Pancreas (tissue), 10 donors: ENCODE results near the gene ULK4. TPM values are rescaled to one million over a fixed set of nuclear protein-coding genes. Genes with fewer than 3 reads are reported as not detected.

ENCODE experiments used
- ATAC-seq, 4 donors: fragments of 200-7000 bp; cut with Tn5 transposase; one replicate each; pipeline versions ENCODE4 v1.8.0 to v1.9.1; 2020; ENCODE audit warnings: mild to moderate bottlenecking in 4 of 4, moderate library complexity in 4 of 4
- DNase-seq, 6 donors: peaks; one replicate each; pipeline ENCODE4 v3.0.0-alpha.2; 2020
- FAIRE-seq: peaks from 2 replicates; lab custom pipeline; 2012; peaks lifted over from hg19 to GRCh38; lab: Jason Lieb, UNC
- H3K27ac ChIP-seq, 4 donors: fragments of 200-600 bp; sonication (generic); 1 replicate in 3 of 4; 2 replicates in 1 of 4; pipeline versions ENCODE4 v1.5.0 to v1.8.0; 2020
- H3K27me3 ChIP-seq, 4 donors: fragments of 200-600 bp; one replicate each; pipeline ENCODE4 v1.8.0; 2021
- H3K36me3 ChIP-seq, 3 donors: fragments of 200-600 bp; sonication (generic) in 1 of 3; one replicate each; pipeline versions ENCODE4 v1.5.0 to v1.8.0; 2020 to 2021
- H3K4me1 ChIP-seq, 3 donors: fragments of 200-600 bp; one replicate each; pipeline ENCODE4 v1.8.0; 2021
- H3K4me3 ChIP-seq, 4 donors: fragments of 200-600 bp; sonication (generic) in 2 of 4; one replicate each; pipeline versions ENCODE4 v1.5.0 to v1.8.0; 2020 to 2021
- H3K9me3 ChIP-seq, 4 donors: fragments of 200-600 bp; one replicate each; pipeline ENCODE4 v1.8.0; 2021
- CTCF ChIP-seq, 4 donors: fragments of 200-600 bp; sonication (generic) in 3 of 4; IDR thresholded peaks; one replicate each; pipeline versions ENCODE4 v1.5.0 to v1.8.0; 2021; ENCODE audit warnings: antibody characterized with exemption in 4 of 4
- whole genome bisulfite sequencing, 2 donors: extraction: QIAGEN DNeasy Blood & Tissue Kit; methylation state at CpG; one replicate each; pipeline ENCODE4 v1.1.7; 2013; 5-methylcytosine and 5-hydroxymethylcytosine counted together
- intact Hi-C, 3 donors: fragments of 100-400 bp; cut with DNase I; formaldehyde crosslinking; loops; one replicate each; pipeline versions ENCODE4 v1.11.1 to v1.14.2; 2022
- polyA plus RNA-seq, 2 donors: library from polyadenylated mRNA; stranded (reverse); fragments of 200-250 nt; gene quantifications; one replicate each; pipeline ENCODE4 v1.2.3, GENCODE V29; 2013
- total RNA-seq, 6 donors: library from RNA; stranded (reverse); fragmentation: NEBNext Ultra II Directional in 4 of 6; extraction: Animal tissue kit (Norgen Biotek cat#: 25700) in 4 of 6; gene quantifications; one replicate each; pipeline versions ENCODE4 v1.2.1 to v1.2.4, GENCODE V29; 2021 to 2023
- donor health status: healthy with polysubstance abuse.
- donor health status: DM: no; HTN: no; CAD: no; lungs with moderate emphysema.
- donor health status: DM: no; HTN: no; CAD: no.
- donor health status: control.
- donor health status: control.
- donor health status: Bipolar disorder and iron deficiency.
- donor health status: DM: yes; HTN: yes; CAD: no.
- donor health status: DM: no; HTN: no; CAD: no.
- donor health status: DM: no; HTN: no; CAD: no.
- donor health status: DM: yes; HTN: yes; CAD: no.

ULK4 gene
- total and polyA plus RNA-seq, 8 donors, result 2.3 to 8.6 (median 4.2) TPM

GRCh38 chr3:41265011-41265545 lies 696.8 kb downstream of the ULK4 start:
- H3K27me3 ChIP-seq, result no peaks in the 10 kb centered on the region
- ATAC-seq (peak in 1 of 4 donors; percentile 25), DNase-seq (peak in 1 of 6 donors; percentile 49), FAIRE-seq (no peak)
- no peaks in the 10 kb centered on the region for H3K4me1 ChIP-seq
- TF ChIP-seq CTCF (IDR thresholded peaks at IDR 0.05), result no peak
- H3K4me3 ChIP-seq, result no peak overlapping the region
- no peaks in the 10 kb centered on the region for H3K36me3 ChIP-seq
- intact Hi-C loops, result no loop called here
- WGBS, 2 donors, result 87 to 91% methylated on average over 11 of the region's 11 CpGs
- no peaks in the 10 kb centered on the region for H3K9me3 ChIP-seq
- H3K27ac ChIP-seq, result no peak overlapping the region

GRCh38 chr3:41260063-41260450 lies 701.8 kb downstream of the ULK4 start:
- no peak for FAIRE-seq
- no peaks in the 10 kb centered on the region for H3K36me3 ChIP-seq

GRCh38 chr3:41259449-41260062 lies 702.3 kb downstream of the ULK4 start:
- Histone ChIP-seq H3K36me3 (no peaks in the 10 kb centered on the region), H3K4me3 (no peak overlapping the region), H3K27ac (no peak overlapping the region), H3K4me1 (no peaks in the 10 kb centered on the region), H3K9me3 (no peaks in the 10 kb centered on the region), H3K27me3 (no peaks in the 10 kb centered on the region)
- no peak for TF ChIP-seq CTCF (IDR thresholded peaks at IDR 0.05)
- intact Hi-C loops, result no loop called here
- no peak for FAIRE-seq
- WGBS, 2 donors, result 76 to 82% methylated on average over 1 of the region's 1 CpG
- no peak for DNase-seq
- ATAC-seq, result no peak

More at GRCh38 chr3:41260063-41260450, 701.8 kb downstream of the ULK4 start:
- Histone ChIP-seq H3K4me1 (no peaks in the 10 kb centered on the region), H3K27me3 (no peaks in the 10 kb centered on the region), H3K27ac (no peak overlapping the region), H3K4me3 (no peak overlapping the region), H3K9me3 (no peaks in the 10 kb centered on the region)
- 92 to 94% methylated on average over 3 of the region's 3 CpGs for WGBS, 2 donors
- intact Hi-C loops, result no loop called here
- ATAC-seq (no peak), DNase-seq (no peak)
- no peak for TF ChIP-seq CTCF (IDR thresholded peaks at IDR 0.05)

- H3K4me1 ChIP-seq, result no peaks in the 10 kb centered on the region
- H3K36me3 ChIP-seq, result no peaks in the 10 kb centered on the region
- 89 to 93% methylated on average over 4 of the region's 4 CpGs for WGBS, 2 donors
- FAIRE-seq (no peak), ATAC-seq (no peak), DNase-seq (no peak)
- no peaks in the 10 kb centered on the region for H3K9me3 ChIP-seq
- no peak for TF ChIP-seq CTCF (IDR thresholded peaks at IDR 0.05)
- no peak overlapping the region for H3K27ac ChIP-seq
- intact Hi-C loops, result no loop called here
- no peak overlapping the region for H3K4me3 ChIP-seq
- no peaks in the 10 kb centered on the region for H3K27me3 ChIP-seq
Measured at GRCh38 chr3:41258239-41258800, 703.6 kb downstream of the ULK4 start.

- no peaks in the 10 kb centered on the region for H3K36me3 ChIP-seq
- intact Hi-C loops, result no loop called here
- no peak for FAIRE-seq
- H3K4me3 ChIP-seq, result no peak overlapping the region
- DNase-seq, result no peak
- no peaks in the 10 kb centered on the region for H3K27me3 ChIP-seq
- H3K9me3 ChIP-seq, result no peaks in the 10 kb centered on the region
- H3K27ac ChIP-seq, result no peak overlapping the region
- no peaks in the 10 kb centered on the region for H3K4me1 ChIP-seq
- ATAC-seq, result no peak
- WGBS, 2 donors, result 88 to 93% methylated on average over 1 of the region's 1 CpG
- TF ChIP-seq CTCF (IDR thresholded peaks at IDR 0.05), result no peak
Measured at GRCh38 chr3:41251593-41251992, 710.3 kb downstream of the ULK4 start.
